ENCODE measurements around the gene DNAI2.
A peak's percentile ranks its signal among the peaks of the same experiment; 100 is the strongest.
"Not testable (repeated sequence)": the region's sequence is repeated elsewhere in the genome, so short reads cannot be mapped to it uniquely, and the experiment has no call there.

The DNAI2 gene

DNA sequence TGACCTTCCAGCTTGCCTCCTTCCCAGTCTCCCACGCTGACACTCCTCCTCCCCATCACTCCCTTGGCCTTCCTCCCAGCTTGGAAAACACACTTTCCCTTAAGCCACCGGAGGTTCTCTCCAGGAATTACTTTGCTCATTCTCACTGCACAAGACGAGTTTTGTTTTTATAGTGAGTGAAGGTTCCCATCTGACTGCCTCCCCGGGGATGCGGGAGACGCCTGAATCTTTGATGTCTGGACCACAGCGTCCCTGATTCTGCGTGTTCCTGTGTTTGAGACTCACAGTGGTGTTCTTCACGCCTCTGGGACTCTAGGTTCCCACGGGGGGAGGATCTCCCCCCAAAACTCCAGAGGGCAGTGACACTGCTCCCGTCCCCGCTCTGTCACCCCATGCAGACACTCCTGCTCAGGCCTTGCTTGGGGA is 2.0 kb downstream of the DNAI2 start:
- WGBS, 2 experiments (ENCODE audit: insufficient coverage in 2 of 2) = 80 to 83% methylated on average over 9 to 10 of the region's 12 CpGs
- peak overlapping the region; percentile 62 for H3K27ac ChIP-seq (ENCODE audit: low read depth, low read length, severe bottlenecking)
- no peak overlapping the region for H3K4me3 ChIP-seq (ENCODE audit: extremely low read depth, insufficient read depth, low read length, poor library complexity, severe bottlenecking)
- H3K9me3 ChIP-seq (ENCODE audit: control insufficient read depth, low read length) = no peaks in the 10 kb centered on the region
- no peaks in the 10 kb centered on the region for H3K36me3 ChIP-seq (ENCODE audit: control insufficient read depth, insufficient read depth, low read length)
- peaks cover 3% of the 10 kb centered on the region for H3K4me1 ChIP-seq (ENCODE audit: control insufficient read depth, insufficient read depth, low read length, poor library complexity, severe bottlenecking)

DNA sequence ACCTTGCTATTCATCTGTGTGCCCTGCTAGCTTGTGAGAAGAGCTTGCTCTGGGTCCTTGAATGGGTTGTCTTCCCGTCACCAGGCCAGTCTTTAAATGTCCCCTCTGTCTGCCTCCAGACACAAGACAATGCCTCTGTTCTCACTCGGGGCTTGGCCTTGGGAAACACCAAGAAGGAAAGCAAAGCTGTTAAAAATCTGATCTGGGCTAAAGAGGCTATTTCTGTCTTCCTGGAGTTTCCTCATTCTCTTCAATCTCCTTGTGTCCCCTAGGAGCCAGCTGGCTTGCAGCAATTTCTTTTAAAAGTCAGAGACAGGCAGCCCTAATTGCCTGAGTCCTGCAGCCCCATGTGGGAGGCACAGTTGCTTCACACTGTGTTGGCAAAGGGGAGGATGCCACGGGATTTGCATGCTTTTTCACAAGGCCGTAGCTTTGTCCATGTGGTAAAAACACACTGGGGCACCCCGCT is 2.5 kb downstream of the DNAI2 start:
- peaks cover 3% of the 10 kb centered on the region for H3K4me1 ChIP-seq (ENCODE audit: control insufficient read depth, insufficient read depth, low read length, poor library complexity, severe bottlenecking)
- 61 to 73% methylated on average over 3 to 4 of the region's 5 CpGs for WGBS, 2 experiments (ENCODE audit: insufficient coverage in 2 of 2)
- no peaks in the 10 kb centered on the region for H3K36me3 ChIP-seq (ENCODE audit: control insufficient read depth, insufficient read depth, low read length)
- no peak overlapping the region for H3K4me3 ChIP-seq (ENCODE audit: extremely low read depth, insufficient read depth, low read length, poor library complexity, severe bottlenecking)
- H3K9me3 ChIP-seq (ENCODE audit: control insufficient read depth, low read length) = no peaks in the 10 kb centered on the region
- peak overlapping the region; percentile 62 for H3K27ac ChIP-seq (ENCODE audit: low read depth, low read length, severe bottlenecking)

DNA sequence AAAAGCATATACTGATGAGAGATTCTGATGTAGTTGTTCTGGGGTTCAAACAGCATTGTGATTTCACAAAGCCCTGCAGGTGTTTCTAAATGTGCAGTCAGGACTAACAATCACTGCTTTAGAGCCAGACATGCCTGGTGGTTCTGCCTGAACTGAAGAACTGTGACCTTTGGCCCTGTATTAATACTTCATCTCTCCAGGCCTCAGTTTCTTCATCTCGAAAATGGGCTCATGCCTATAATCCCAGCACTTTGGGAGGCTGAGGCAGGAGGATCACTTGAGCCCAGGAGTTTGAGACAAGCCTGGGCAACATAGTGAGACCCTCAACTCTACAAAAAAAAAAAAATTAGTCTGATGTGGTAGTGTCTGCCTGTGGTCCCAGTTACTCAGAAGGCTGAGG is 3.9 kb downstream of the DNAI2 start:
- WGBS, 2 experiments (ENCODE audit: insufficient coverage in 2 of 2) = 50 to 78% methylated on average over 1 of the region's 1 CpG
- H3K36me3 ChIP-seq (ENCODE audit: control insufficient read depth, insufficient read depth, low read length) = no peaks in the 10 kb centered on the region
- no peaks in the 10 kb centered on the region for H3K9me3 ChIP-seq (ENCODE audit: control insufficient read depth, low read length)
- peaks cover 3% of the 10 kb centered on the region for H3K4me1 ChIP-seq (ENCODE audit: control insufficient read depth, insufficient read depth, low read length, poor library complexity, severe bottlenecking)
- H3K27ac ChIP-seq (ENCODE audit: low read depth, low read length, severe bottlenecking) = no peak overlapping the region
- H3K4me3 ChIP-seq (ENCODE audit: extremely low read depth, insufficient read depth, low read length, poor library complexity, severe bottlenecking) = no peak overlapping the region

DNA sequence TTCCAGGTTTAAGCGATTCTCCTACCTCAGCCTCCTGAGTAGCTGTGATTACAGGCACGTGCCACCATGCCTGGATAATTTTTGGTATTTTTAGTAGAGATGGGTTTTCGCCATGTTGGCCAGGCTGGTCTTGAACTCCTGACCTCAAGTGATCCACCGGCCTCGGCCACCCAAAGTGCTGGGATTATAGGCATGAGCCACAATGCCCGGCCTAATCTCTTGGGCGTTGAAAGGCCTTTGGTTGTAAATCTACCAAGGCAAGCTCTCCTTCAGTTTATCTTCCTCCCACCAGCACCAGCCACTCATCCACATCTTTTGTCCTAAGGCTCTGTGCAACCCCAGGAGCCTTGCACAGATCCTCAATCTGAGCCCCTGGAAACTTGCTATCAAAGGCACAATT is 5.6 kb downstream of the DNAI2 start:
- H3K27ac ChIP-seq (ENCODE audit: low read depth, low read length, severe bottlenecking); H3K36me3 ChIP-seq (ENCODE audit: control insufficient read depth, insufficient read depth, low read length); H3K4me3 ChIP-seq (ENCODE audit: extremely low read depth, insufficient read depth, low read length, poor library complexity, severe bottlenecking); H3K4me1 ChIP-seq (ENCODE audit: control insufficient read depth, insufficient read depth, low read length, poor library complexity, severe bottlenecking); H3K9me3 ChIP-seq (ENCODE audit: control insufficient read depth, low read length): not testable (repeated sequence)
- WGBS, 2 experiments (ENCODE audit: insufficient coverage in 2 of 2) = 91 to 95% methylated on average over 5 to 7 of the region's 7 CpGs

DNA sequence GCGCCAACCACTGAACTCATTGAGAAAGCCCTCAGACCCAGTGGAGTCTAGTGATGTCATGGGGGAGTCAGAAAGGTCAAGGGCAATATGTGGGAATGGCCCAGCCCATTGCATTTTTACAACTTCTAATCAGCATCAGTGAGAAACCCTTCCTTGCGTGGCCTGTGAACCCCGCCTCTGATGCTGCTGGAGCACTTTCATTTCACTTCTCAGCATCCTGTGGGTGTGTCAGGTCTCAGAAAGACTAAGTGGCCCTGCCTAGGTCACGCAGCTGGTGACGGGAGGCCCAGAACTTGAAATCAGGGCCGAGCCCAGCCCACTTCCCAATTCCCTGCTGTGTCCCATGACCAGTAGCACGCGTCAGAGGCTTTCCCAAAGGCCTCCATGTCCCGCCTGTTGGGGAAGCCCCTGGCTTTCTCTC is 6.1 kb downstream of the DNAI2 start:
- WGBS, 2 experiments (ENCODE audit: insufficient coverage in 2 of 2) = 87 to 88% methylated on average over 7 to 8 of the region's 9 CpGs
- Histone ChIP-seq H3K36me3 (ENCODE audit: control insufficient read depth, insufficient read depth, low read length) (no peaks in the 10 kb centered on the region), H3K4me3 (ENCODE audit: extremely low read depth, insufficient read depth, low read length, poor library complexity, severe bottlenecking) (no peak overlapping the region), H3K27ac (ENCODE audit: low read depth, low read length, severe bottlenecking) (no peak overlapping the region), H3K4me1 (ENCODE audit: control insufficient read depth, insufficient read depth, low read length, poor library complexity, severe bottlenecking) (no peaks in the 10 kb centered on the region), H3K9me3 (ENCODE audit: control insufficient read depth, low read length) (no peaks in the 10 kb centered on the region)

DNA sequence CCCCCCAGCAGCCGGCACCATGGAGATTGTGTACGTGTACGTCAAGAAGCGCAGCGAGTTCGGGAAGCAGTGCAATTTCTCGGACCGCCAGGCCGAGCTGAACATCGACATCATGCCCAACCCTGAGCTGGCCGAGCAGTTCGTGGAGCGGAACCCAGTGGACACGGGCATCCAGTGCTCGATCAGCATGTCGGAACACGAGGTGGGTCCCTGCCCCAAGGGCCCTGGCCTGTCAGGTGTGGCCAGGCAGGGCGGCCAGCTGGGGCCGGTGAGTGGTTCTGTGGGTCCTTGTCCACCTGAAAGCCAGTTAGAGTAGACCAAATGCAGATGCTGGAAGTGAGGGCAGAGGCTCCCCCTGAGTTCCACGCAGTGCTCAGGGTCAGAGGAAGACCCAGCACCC is 7.8 kb downstream of the DNAI2 start:
- WGBS, 2 experiments (ENCODE audit: insufficient coverage in 2 of 2) = 93 to 96% methylated on average over 18 to 20 of the region's 20 CpGs
- Histone ChIP-seq H3K4me1 (ENCODE audit: control insufficient read depth, insufficient read depth, low read length, poor library complexity, severe bottlenecking) (no peaks in the 10 kb centered on the region), H3K9me3 (ENCODE audit: control insufficient read depth, low read length) (no peaks in the 10 kb centered on the region), H3K27ac (ENCODE audit: low read depth, low read length, severe bottlenecking) (no peak overlapping the region), H3K4me3 (ENCODE audit: extremely low read depth, insufficient read depth, low read length, poor library complexity, severe bottlenecking) (no peak overlapping the region), H3K36me3 (ENCODE audit: control insufficient read depth, insufficient read depth, low read length) (no peaks in the 10 kb centered on the region)

DNA sequence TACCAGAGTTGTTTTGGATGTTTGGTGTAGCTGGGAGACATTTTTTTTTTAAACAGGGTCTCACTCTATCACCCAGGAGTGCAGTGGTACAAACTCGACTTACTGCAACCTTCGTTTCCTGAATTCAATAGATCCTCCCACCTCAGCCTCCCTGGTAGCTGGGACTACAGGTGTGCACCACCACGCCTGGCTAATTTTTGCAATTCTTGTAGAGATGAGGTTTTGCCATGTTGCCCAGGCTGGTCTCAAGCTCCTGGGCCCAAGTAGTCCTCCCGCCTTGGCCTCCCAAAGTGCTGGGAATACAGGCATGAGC is 8.2 kb downstream of the DNAI2 start:
- not testable (repeated sequence) for H3K27ac ChIP-seq (ENCODE audit: low read depth, low read length, severe bottlenecking); H3K4me1 ChIP-seq (ENCODE audit: control insufficient read depth, insufficient read depth, low read length, poor library complexity, severe bottlenecking); H3K36me3 ChIP-seq (ENCODE audit: control insufficient read depth, insufficient read depth, low read length); H3K4me3 ChIP-seq (ENCODE audit: extremely low read depth, insufficient read depth, low read length, poor library complexity, severe bottlenecking); H3K9me3 ChIP-seq (ENCODE audit: control insufficient read depth, low read length)
- 75 to 82% methylated on average over 2 to 4 of the region's 4 CpGs for WGBS, 2 experiments (ENCODE audit: insufficient coverage in 2 of 2)

DNA sequence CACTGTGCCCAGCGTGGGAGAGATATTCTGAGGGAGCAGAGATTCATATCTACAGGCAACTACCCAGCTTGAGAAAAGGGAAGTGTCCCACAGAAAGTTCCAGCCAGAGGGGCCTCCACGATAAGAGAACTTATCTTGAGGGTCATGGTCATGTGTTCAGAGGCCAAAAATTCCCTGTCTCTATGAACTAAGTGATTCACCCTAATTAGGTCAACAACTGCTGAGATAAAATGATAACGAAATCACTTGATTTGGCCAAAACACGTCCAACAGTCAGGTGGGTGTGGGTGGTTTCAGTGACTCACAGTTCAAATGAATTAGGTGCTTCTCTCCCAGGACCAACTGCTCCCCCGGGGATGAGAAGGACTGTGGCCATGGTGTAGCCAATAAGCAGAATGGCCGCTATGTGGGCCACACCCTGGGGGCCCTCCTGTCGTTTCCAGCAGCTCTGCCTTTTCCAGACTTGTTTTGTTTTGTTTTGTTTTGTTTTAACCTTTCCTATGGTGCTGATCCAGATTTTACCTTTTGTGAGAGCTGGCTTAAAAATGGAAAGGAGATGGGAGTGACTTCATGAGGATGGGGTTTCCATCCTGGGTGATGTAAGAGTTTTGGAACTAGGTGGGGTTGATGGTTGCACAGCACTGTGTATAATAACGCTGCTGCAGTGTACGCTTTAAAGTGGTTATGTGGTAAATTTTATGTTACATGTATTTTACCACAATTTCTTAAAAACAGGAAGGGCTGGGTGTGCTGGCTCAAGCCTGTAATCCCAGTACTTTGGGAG is 8.7 kb downstream of the DNAI2 start:
- no peaks in the 10 kb centered on the region for H3K9me3 ChIP-seq (ENCODE audit: control insufficient read depth, low read length)
- H3K4me1 ChIP-seq (ENCODE audit: control insufficient read depth, insufficient read depth, low read length, poor library complexity, severe bottlenecking) = no peaks in the 10 kb centered on the region
- 69 to 78% methylated on average over 5 to 7 of the region's 9 CpGs for whole genome bisulfite sequencing, 2 experiments (ENCODE audit: insufficient coverage in 2 of 2)
- no peak overlapping the region for H3K4me3 ChIP-seq (ENCODE audit: extremely low read depth, insufficient read depth, low read length, poor library complexity, severe bottlenecking)
- no peak overlapping the region for H3K27ac ChIP-seq (ENCODE audit: low read depth, low read length, severe bottlenecking)
- no peaks in the 10 kb centered on the region for H3K36me3 ChIP-seq (ENCODE audit: control insufficient read depth, insufficient read depth, low read length)

DNA sequence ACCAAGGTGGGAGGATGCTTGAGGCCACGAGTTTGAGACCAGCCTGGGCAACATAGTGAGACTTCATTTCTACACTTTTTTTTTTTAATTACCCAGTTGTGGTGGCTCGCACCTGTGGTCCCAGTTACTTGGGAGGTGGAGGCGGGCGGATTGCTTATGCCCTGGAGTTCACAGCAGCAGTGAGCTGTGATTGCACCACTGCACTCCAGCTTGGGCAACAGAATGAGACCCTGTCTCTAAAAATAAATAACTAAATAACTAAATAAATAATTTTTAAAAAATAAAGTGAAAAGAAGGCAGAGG is 9.3 kb downstream of the DNAI2 start:
- 87 to 100% methylated on average over 1 to 3 of the region's 4 CpGs for WGBS, 2 experiments (ENCODE audit: insufficient coverage in 2 of 2)
- Histone ChIP-seq H3K4me1 (ENCODE audit: control insufficient read depth, insufficient read depth, low read length, poor library complexity, severe bottlenecking) (no peaks in the 10 kb centered on the region), H3K36me3 (ENCODE audit: control insufficient read depth, insufficient read depth, low read length) (no peaks in the 10 kb centered on the region), H3K27ac (ENCODE audit: low read depth, low read length, severe bottlenecking) (no peak overlapping the region), H3K9me3 (ENCODE audit: control insufficient read depth, low read length) (no peaks in the 10 kb centered on the region), H3K4me3 (ENCODE audit: extremely low read depth, insufficient read depth, low read length, poor library complexity, severe bottlenecking) (no peak overlapping the region)

DNA sequence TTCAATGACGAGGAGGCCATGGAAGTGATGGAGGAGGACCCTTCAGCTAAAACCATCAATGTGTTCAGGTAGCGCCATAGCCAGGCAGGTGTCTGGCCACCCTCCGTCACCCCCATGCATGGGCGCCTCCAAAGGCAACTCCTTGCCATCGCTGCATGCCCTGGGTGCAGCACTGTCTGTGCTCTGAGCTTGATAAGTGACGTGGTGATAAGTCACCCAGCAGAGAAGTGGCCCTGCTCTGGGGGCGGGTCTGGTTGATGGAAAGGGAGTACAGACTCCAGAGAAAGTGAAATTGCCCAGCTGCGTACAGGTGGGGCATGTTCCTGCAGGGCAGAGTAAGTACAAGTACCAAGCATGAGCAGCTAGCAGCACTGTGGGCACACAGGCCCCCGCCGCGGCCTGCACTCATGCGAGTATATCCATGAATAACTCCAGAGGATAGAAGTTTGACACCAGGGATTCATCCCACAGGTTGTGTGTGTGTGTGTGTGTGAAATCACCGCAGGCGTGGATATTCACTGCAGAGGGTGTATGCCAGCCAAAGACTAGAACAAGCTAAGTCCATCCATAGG is 13.1 kb downstream of the DNAI2 start:
- H3K9me3 ChIP-seq (ENCODE audit: control insufficient read depth, low read length) = no peaks in the 10 kb centered on the region
- no peak overlapping the region for H3K27ac ChIP-seq (ENCODE audit: low read depth, low read length, severe bottlenecking)
- H3K4me1 ChIP-seq (ENCODE audit: control insufficient read depth, insufficient read depth, low read length, poor library complexity, severe bottlenecking) = no peaks in the 10 kb centered on the region
- H3K36me3 ChIP-seq (ENCODE audit: control insufficient read depth, insufficient read depth, low read length) = no peaks in the 10 kb centered on the region
- no peak overlapping the region for H3K4me3 ChIP-seq (ENCODE audit: extremely low read depth, insufficient read depth, low read length, poor library complexity, severe bottlenecking)
- 84 to 85% methylated on average over 12 to 14 of the region's 14 CpGs for WGBS, 2 experiments (ENCODE audit: insufficient coverage in 2 of 2)

DNA sequence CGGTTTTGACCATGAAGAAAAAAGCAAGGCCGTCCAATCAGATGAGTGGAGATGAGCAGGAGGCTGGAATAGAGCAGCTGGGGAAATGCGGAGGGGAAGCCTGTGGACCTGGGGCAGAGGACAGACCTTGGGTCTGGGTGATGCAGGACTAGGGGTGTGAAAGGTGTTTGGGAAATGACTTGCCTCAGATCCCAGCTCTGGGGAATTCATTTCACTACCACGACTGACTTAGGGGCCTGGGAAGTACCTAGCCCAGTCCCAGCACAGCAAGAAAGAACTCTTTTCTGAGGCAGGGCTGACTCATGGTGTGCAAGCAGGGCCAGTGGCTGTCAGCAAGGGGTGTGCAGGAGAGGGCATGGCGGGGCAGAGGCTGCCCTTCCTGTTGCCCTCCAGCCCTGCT is 14.8 kb downstream of the DNAI2 start:
- no peaks in the 10 kb centered on the region for H3K4me1 ChIP-seq (ENCODE audit: control insufficient read depth, insufficient read depth, low read length, poor library complexity, severe bottlenecking)
- 77 to 79% methylated on average over 5 of the region's 5 CpGs for WGBS, 2 experiments (ENCODE audit: insufficient coverage in 2 of 2)
- no peak overlapping the region for H3K4me3 ChIP-seq (ENCODE audit: extremely low read depth, insufficient read depth, low read length, poor library complexity, severe bottlenecking)

More for the DNA sequence above, 14.8 kb downstream of the DNAI2 start:
- Histone ChIP-seq H3K9me3 (ENCODE audit: control insufficient read depth, low read length) (no peaks in the 10 kb centered on the region), H3K27ac (ENCODE audit: low read depth, low read length, severe bottlenecking) (no peak overlapping the region), H3K36me3 (ENCODE audit: control insufficient read depth, insufficient read depth, low read length) (no peaks in the 10 kb centered on the region)
